ENCODE results near the gene SPATA25.

SPATA25 gene

DNA sequence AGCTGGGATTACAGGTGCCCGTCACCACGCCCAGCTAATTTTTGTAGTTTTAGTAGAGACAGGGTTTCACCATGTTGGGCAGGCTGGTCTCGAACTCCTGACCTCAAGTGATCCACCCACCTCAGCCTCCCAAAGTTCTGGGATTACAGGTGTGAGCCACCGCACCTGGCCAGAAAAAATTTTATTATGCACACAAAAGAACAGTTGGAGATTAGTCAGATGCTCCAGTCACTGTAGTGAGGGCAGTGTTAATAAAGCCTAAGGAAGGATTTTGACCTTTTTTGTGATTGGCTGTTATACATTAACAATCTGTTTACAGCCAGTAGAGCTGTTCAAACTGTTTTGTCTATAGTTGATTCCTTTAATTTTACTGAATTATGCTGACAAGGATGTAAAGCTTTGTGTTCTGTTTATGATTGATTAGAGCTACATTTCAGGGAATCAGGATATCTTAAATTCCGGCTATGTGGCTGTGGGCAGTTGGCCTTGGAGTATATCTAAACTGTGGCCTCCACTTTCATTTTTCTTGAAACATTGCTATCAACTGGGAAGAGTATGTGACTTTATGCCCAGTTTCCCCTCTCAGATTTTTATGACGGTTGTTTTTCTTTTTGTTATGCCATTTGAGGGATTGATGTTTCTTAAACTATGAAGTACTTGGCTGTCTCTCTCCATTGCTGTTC lies 20.1 kb downstream of the SPATA25 start:
- H3K27ac ChIP-seq, result no peak overlapping the region
- no peak for TF ChIP-seq ZFX (IDR thresholded peaks at IDR 0.05; ENCODE audit: borderline replicate concordance)
- TF ChIP-seq, protein P1, sequence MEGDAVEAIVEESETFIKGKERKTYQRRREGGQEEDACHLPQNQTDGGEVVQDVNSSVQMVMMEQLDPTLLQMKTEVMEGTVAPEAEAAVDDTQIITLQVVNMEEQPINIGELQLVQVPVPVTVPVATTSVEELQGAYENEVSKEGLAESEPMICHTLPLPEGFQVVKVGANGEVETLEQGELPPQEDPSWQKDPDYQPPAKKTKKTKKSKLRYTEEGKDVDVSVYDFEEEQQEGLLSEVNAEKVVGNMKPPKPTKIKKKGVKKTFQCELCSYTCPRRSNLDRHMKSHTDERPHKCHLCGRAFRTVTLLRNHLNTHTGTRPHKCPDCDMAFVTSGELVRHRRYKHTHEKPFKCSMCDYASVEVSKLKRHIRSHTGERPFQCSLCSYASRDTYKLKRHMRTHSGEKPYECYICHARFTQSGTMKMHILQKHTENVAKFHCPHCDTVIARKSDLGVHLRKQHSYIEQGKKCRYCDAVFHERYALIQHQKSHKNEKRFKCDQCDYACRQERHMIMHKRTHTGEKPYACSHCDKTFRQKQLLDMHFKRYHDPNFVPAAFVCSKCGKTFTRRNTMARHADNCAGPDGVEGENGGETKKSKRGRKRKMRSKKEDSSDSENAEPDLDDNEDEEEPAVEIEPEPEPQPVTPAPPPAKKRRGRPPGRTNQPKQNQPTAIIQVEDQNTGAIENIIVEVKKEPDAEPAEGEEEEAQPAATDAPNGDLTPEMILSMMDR (IDR thresholded peaks at IDR 0.05), result no peak

DNA sequence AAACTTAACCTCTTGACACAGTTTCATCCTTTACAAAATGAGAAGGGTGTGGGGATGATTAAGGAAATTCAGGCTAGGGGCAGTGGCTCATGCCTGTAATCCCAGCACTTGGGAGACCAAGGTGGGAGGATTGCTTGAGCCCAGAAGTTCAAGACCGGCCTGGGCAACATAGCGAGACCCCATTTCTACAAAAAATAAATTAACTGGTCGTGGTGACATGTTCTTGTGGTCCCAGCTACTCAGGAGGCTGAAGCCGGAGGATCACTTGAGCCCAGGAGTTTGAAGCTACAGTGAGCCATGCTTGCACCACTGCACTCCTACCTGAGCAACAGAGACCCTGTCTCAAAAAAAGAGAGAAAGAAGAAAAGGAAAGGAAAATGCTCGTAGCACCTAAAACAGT lies 21.0 kb downstream of the SPATA25 start:
- no peak for TF ChIP-seq ZFX (IDR thresholded peaks at IDR 0.05; ENCODE audit: borderline replicate concordance)
- TF ChIP-seq, protein P1 (IDR thresholded peaks at IDR 0.05), result no peak

DNA sequence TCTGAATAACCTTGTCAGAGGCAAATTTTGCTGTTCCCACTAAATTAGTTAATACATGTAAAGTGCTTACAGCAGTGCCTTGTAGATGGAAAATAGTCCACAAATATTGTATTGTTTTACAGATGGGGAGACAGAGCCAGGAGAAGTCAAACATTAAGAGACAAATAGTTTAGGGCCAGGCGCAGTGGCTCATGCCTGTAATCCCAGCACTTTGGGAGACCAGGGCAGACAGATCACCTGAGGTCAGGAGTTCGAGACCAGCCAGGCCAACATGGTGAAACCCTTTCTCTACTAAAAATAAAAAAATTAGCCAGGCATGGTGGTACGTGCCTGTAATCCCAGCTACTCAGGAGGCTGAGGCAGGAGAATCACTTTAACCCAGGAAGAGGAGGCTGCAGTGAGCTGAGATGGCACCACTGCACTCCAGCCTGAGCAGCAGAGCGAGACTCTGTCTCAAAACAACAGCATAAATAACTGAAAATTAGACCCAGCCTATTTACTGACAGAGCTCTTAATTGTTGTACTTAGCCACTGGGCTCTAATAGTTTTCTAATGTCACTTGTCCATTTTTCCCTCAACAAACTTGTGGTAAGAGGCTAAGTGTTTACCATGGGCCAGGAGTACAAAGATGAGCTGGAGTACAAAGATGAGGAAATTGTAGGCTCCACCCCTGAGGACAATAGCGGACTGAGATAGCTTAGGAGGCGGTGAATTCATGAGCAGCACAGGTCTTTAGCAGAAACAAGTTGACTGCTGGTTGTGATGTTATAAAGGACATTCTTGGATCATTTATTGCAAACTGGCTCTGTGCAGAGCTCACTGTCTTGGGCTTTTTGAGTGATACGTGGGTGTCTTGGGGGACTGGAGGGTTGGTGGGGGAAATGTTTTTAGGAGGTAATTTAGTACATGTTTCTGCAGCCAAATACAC lies 23.6 kb downstream of the SPATA25 start:
- H3K27ac ChIP-seq, result no peak overlapping the region
- TF ChIP-seq, protein P1 (IDR thresholded peaks at IDR 0.05), result no peak
- TF ChIP-seq ZFX (IDR thresholded peaks at IDR 0.05; ENCODE audit: borderline replicate concordance), result no peak

More for the DNA sequence above, 21.0 kb downstream of the SPATA25 start:
- no peak overlapping the region for H3K27ac ChIP-seq

DNA sequence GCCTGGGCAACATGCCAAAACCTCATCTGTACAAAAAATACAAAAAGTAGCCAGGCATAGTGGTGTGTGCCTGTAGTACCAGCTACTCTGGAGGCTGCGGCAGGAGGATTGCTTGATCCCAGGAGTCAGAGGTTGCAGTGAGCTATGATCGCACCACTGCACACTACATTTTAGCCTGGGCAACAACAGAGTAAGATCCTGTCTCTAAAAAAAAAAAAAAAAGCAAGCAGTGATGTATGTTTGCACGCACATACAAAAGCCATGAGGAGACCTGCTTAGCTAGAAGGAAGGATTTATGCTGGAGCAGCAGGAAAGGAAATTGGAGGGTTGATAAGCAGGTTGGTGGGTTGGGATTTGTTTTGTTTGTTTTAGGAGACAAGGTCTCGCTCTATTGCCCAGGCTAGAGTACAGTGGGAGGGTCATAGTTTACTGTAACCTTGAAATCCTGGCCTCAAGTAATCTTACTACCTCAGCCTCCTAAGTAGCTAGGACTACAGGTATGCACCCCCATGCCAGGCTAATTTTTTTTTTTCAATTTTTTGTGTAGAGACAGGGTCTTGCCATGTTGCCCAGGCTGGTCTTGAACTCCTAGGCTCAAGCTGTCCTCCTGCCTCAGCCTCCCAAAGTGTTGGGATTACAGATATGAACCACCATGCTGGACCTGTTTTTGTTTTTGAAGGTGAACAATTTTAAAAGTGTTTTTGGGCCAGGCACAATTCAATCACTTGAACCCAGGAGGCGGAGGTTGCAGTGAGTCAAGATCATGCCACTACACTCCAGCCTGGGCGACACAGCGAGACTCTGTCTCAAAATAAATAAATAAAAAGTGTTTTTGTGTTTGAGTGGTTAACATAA lies 26.0 kb downstream of the SPATA25 start:
- no peak overlapping the region for H3K27ac ChIP-seq
- no peak for TF ChIP-seq ZFX (IDR thresholded peaks at IDR 0.05; ENCODE audit: borderline replicate concordance)
- TF ChIP-seq, protein P1 (IDR thresholded peaks at IDR 0.05), result no peak

DNA sequence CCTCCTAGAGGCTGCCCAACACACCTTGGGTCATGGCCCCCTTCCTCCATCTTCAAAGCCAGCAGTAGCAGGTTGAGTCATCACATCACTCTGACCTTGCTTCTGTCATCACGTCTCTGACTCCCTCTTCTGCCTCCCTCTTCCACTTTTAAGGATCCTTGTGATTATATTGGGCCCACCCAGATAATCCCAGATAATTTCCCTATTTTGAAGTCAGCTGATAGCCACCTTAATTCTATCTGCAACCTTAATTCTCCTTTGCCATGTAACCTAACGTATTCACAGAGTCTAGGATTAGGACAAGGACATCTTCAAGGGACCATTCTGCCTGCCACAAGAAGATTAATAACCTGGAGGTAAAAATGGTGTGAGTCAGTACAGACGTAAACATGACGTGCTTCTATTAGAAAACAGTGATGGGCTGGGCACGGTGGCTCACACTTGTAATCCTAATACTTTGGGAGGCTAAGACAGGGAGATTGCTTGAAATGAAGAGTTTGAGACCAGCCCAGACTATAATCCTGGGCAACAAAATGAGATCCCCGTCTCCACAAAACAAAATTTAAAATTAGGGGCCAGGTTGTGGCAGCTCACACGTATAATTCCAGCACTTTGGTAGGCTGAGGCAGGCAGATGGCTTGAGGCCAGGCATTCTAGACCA lies 26.7 kb downstream of the SPATA25 start:
- no peak for TF ChIP-seq ZFX (IDR thresholded peaks at IDR 0.05; ENCODE audit: borderline replicate concordance)
- TF ChIP-seq, protein P1 (IDR thresholded peaks at IDR 0.05), result no peak
- H3K27ac ChIP-seq, result no peak overlapping the region

DNA sequence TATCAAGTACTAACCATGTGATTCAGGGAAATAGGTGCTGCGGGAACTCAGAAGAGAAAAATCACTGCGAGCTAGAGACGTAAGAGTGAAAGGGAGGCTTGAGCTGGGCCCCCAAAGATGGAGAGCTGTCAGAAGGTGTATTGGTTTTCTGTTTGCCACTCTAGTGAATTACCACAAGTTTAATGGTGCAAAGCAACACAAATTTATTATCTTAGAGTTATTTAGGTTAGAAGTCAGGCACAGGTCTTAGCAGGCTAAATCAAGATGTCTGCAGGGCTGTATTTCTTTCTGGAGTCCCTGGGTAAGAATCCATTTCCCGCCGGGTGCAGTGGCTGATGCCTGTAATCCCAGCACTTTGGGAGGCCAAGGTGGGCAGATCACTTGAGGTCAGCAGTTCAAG lies 27.5 kb downstream of the SPATA25 start:
- TF ChIP-seq, protein P1 (IDR thresholded peaks at IDR 0.05), result no peak
- TF ChIP-seq ZFX (IDR thresholded peaks at IDR 0.05; ENCODE audit: borderline replicate concordance), result no peak
- H3K27ac ChIP-seq, result no peak overlapping the region
